GM21825 (cell line): ENCODE measurements around the gene SHANK3.

Source experiments
- ATAC-seq: cut with Tn5 transposase; IDR thresholded peaks from one replicate; pipeline ENCODE4 v1.9.1; 2021; ENCODE audit warnings: mild to moderate bottlenecking, moderate library complexity; ENCODE audit not compliant: unreplicated experiment

Gene SHANK3

GRCh38 chr22:50711446-50712340 lies 39.1 kb downstream of the SHANK3 start:
- no peak for ATAC-seq

- no peak for ATAC-seq
Observed at GRCh38 chr22:50712341-50713007, 39.9 kb downstream of the SHANK3 start.

GRCh38 chr22:50713008-50713385 lies 40.4 kb downstream of the SHANK3 start:
- ATAC-seq = no peak

- no peak for ATAC-seq
Observed at GRCh38 chr22:50713571-50714056, 41.0 kb downstream of the SHANK3 start.

GRCh38 chr22:50714150-50714549 lies 41.5 kb downstream of the SHANK3 start:
- no peak for ATAC-seq

GRCh38 chr22:50714631-50715179 lies 42.1 kb downstream of the SHANK3 start:
- ATAC-seq = no peak

- ATAC-seq = no peak
Observed at GRCh38 chr22:50715250-50715649, 42.6 kb downstream of the SHANK3 start.

- ATAC-seq = no peak
Observed at GRCh38 chr22:50715776-50716175, 43.2 kb downstream of the SHANK3 start.

GRCh38 chr22:50716290-50717024 lies 43.8 kb downstream of the SHANK3 start:
- no peak for ATAC-seq

- no peak for ATAC-seq
Observed at GRCh38 chr22:50717709-50718351, 45.2 kb downstream of the SHANK3 start.

GRCh38 chr22:50718352-50718709 lies 45.7 kb downstream of the SHANK3 start:
- no peak for ATAC-seq

- ATAC-seq = no peak
Observed at GRCh38 chr22:50719814-50720300, 47.2 kb downstream of the SHANK3 start.

- no peak for ATAC-seq
Observed at GRCh38 chr22:50720301-50721256, 48.0 kb downstream of the SHANK3 start.

- ATAC-seq = no peak
Observed at GRCh38 chr22:50721257-50721844, 48.7 kb downstream of the SHANK3 start.

- no peak for ATAC-seq
Observed at GRCh38 chr22:50722048-50722701, 49.6 kb downstream of the SHANK3 start.
